NT2/D1 (cell line): ENCODE results near the gene PELI1.
"Not testable (repeated sequence)": the region's sequence is repeated elsewhere in the genome, so short reads cannot be mapped to it uniquely, and the experiment has no call there.

Source experiments
- DNase-seq: peaks from one replicate; pipeline ENCODE4 v3.0.0-alpha.2; 2011; ENCODE audit warnings: low read depth, low spot score
- H3K27me3 ChIP-seq: 2 replicates; pipeline ENCODE4 v1.6.0; 2011; ENCODE audit warnings: mild to moderate bottlenecking; ENCODE audit not compliant: insufficient read length, insufficient read depth
- H3K36me3 ChIP-seq: 2 replicates; pipeline ENCODE4 v1.6.1; 2011; ENCODE audit warnings: mild to moderate bottlenecking, low read length, mixed read lengths; ENCODE audit not compliant: insufficient read depth, insufficient read length
- H3K4me1 ChIP-seq: 2 replicates; pipeline ENCODE4 v1.5.1; 2011; ENCODE audit not compliant: insufficient read depth, insufficient read length
- H3K4me3 ChIP-seq: 2 replicates; pipeline ENCODE4 v1.5.1; 2011; ENCODE audit warnings: low read depth; ENCODE audit not compliant: insufficient read length
- H3K9ac ChIP-seq: 2 replicates; pipeline ENCODE4 v1.6.0; 2011; ENCODE audit warnings: low read depth; ENCODE audit not compliant: insufficient read length
- H3K9me3 ChIP-seq: 2 replicates; pipeline ENCODE4 v1.5.1; 2011; ENCODE audit warnings: mild to moderate bottlenecking, low read length; ENCODE audit not compliant: insufficient read depth
- SUZ12 ChIP-seq: IDR thresholded peaks from 2 replicates; pipeline ENCODE4 v1.6.1; 2011; ENCODE audit not compliant: insufficient read length, insufficient read depth; ENCODE audit errors: extremely low read depth
- YY1 ChIP-seq: IDR thresholded peaks from 2 replicates; pipeline ENCODE4 v1.6.1; 2011; ENCODE audit not compliant: insufficient read length, insufficient read depth
- ZNF274 ChIP-seq: IDR thresholded peaks from 2 replicates; pipeline ENCODE4 v1.6.1; 2011; ENCODE audit warnings: mild to moderate bottlenecking, low read depth, low read length

Gene PELI1

DNA sequence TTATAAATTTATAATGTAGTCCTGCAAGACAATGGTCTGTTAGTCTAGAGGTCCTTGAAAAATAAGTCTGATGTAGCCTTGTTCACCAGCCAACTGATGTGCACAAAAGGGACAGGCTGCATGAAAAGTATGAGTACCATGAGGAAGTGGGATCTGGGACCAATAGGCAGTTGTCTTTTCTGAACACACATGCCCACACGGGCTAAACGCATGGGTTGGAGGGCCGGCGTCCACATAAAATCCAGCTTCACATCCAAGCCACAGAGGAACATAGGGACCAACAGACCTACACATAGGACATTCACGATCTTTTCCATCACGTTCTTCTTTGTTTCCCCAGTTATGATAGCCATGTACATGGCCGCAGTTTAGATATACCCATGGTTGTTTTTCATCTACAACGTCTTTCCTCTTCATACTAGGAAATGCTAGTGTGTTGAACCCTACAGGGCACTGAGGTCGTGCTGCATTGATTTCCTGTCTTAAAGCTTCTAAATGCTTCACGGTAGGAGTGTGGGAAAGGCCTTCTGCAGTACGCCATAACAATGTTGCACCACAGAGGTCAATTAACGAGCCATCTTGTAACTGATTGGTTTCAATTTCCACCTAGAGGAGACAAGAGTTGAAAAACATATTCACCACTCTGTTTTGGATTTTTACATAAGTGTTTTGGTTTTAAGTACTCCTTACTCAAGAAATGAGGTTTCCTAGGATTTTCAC lies 49.4 kb downstream of the PELI1 start:
- Histone ChIP-seq H3K27me3 (no peaks in the 10 kb centered on the region), H3K4me3 (no peak overlapping the region), H3K4me1 (no peaks in the 10 kb centered on the region), H3K36me3 (peaks cover 39% of the 10 kb centered on the region), H3K9me3 (no peaks in the 10 kb centered on the region), H3K9ac (no peak overlapping the region)
- TF ChIP-seq ZNF274 (no peak), SUZ12 (no peak), YY1 (no peak)
- DNase-seq = peak; percentile 28

GRCh38 chr2:64093341-64093740 lies 50.9 kb downstream of the PELI1 start:
- H3K4me3 ChIP-seq = no peak overlapping the region
- DNase-seq = no peak
- peaks cover 32% of the 10 kb centered on the region for H3K36me3 ChIP-seq
- no peaks in the 10 kb centered on the region for H3K27me3 ChIP-seq
- H3K4me1 ChIP-seq = no peaks in the 10 kb centered on the region
- no peaks in the 10 kb centered on the region for H3K9me3 ChIP-seq
- TF ChIP-seq SUZ12 (no peak), ZNF274 (no peak), YY1 (no peak)
- H3K9ac ChIP-seq = no peak overlapping the region

DNA sequence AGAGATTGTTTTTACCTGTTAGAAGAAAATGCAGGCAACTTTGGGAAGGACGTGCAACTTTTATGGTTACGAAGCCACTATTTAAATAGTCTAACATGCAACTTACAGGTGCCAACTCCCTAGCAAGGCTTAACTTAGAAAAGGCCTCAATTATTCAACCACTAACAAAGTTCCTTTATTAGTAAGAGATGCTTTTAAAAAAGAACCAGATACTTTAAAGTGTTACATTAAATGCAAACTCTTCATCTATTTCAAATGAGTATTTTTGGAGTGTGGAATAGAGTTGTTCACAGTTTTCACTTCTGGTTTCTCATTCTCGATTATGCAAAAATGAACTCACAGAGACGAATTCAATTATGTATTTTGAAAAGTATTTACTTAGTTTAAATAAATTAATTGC lies 51.7 kb downstream of the PELI1 start:
- H3K4me1 ChIP-seq = no peaks in the 10 kb centered on the region
- no peak for DNase-seq
- H3K4me3 ChIP-seq = no peak overlapping the region
- H3K27me3 ChIP-seq = no peaks in the 10 kb centered on the region
- TF ChIP-seq YY1 = no peak
- no peak for TF ChIP-seq SUZ12
- H3K9me3 ChIP-seq = no peaks in the 10 kb centered on the region
- H3K9ac ChIP-seq = no peak overlapping the region
- H3K36me3 ChIP-seq = peaks cover 29% of the 10 kb centered on the region

DNA sequence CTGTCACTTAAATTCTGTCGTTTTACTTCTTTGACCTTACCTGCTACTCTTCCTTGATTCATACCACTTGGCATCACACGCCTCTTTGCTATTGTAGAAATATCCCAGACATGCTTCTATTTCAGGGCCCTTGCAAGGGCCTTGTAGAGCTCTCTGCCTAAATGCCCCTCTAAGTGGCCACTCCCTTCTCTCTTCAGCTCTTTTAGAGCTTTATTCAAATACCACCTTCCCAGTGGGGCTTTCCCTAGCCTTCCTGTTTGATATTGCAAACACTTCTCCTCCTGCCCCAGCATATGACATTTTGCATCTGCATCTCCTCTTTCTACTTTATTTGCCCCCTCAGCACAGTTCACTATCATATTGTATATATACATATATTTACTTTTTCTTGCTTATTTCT lies 54.0 kb downstream of the PELI1 start:
- no peak overlapping the region for H3K9ac ChIP-seq
- H3K9me3 ChIP-seq = no peaks in the 10 kb centered on the region
- H3K4me3 ChIP-seq = no peak overlapping the region
- no peak for DNase-seq
- TF ChIP-seq ZNF274 (no peak), YY1 (no peak), SUZ12 (no peak)
- peaks cover 12% of the 10 kb centered on the region for H3K36me3 ChIP-seq
- no peaks in the 10 kb centered on the region for H3K27me3 ChIP-seq
- H3K4me1 ChIP-seq = no peaks in the 10 kb centered on the region

GRCh38 chr2:64086347-64087082 lies 57.7 kb downstream of the PELI1 start:
- H3K4me1 ChIP-seq = no peaks in the 10 kb centered on the region
- no peaks in the 10 kb centered on the region for H3K36me3 ChIP-seq
- H3K9me3 ChIP-seq = no peaks in the 10 kb centered on the region
- no peak overlapping the region for H3K4me3 ChIP-seq
- no peak for DNase-seq
- TF ChIP-seq ZNF274 (no peak), SUZ12 (no peak), YY1 (no peak)
- no peaks in the 10 kb centered on the region for H3K27me3 ChIP-seq
- H3K9ac ChIP-seq = no peak overlapping the region

DNA sequence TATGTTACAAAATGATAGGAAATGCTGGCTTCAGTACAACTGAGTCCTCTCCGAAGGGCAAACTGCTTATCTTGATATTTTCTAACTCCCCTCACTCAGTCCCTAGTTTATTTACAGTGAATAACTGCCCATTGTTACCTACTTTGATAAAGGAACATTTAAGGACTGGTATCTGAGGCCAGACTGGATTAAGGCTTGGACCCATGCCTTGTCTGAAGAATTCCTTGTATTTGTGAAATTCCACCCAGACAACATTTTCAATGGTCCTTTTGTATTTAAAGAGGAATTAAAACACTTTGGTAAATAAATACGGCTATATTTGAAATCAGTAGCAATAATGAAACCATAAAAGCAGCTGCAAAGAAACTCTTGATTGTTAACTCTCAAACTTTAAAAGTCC lies 58.3 kb downstream of the PELI1 start:
- DNase-seq = no peak
- H3K9ac ChIP-seq = no peak overlapping the region
- H3K36me3 ChIP-seq = no peaks in the 10 kb centered on the region
- H3K9me3 ChIP-seq = no peaks in the 10 kb centered on the region
- no peaks in the 10 kb centered on the region for H3K4me1 ChIP-seq
- TF ChIP-seq ZNF274 (no peak), SUZ12 (no peak), YY1 (no peak)
- H3K27me3 ChIP-seq = no peaks in the 10 kb centered on the region
- no peak overlapping the region for H3K4me3 ChIP-seq

DNA sequence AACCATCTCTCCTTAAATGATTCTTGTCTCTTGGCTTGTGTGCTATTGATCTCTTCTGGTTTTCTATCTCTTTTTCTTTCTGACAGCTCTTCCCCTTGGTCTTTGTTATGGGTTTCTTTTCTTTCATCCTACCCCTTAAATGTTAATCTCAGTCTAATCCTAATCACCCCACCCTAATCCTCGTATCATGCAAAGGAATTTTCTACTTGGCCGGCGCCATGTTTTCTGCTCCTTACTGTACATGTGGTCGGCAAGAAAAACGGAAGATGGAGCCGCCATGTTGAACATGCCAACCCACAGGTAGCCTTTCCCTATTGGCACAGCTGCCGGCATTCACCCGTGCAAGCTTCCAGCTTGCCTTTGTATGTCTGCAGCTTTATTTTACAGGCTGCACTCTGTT lies 63.2 kb downstream of the PELI1 start:
- Histone ChIP-seq H3K36me3 (no peaks in the 10 kb centered on the region), H3K9me3 (no peaks in the 10 kb centered on the region), H3K4me3 (no peak overlapping the region), H3K27me3 (no peaks in the 10 kb centered on the region), H3K9ac (no peak overlapping the region), H3K4me1 (no peaks in the 10 kb centered on the region)
- TF ChIP-seq YY1 = no peak
- no peak for TF ChIP-seq ZNF274
- TF ChIP-seq SUZ12 = no peak
- no peak for DNase-seq

- DNase-seq = no peak
- no peaks in the 10 kb centered on the region for H3K4me1 ChIP-seq
- H3K36me3 ChIP-seq = no peaks in the 10 kb centered on the region
- H3K9me3 ChIP-seq = no peaks in the 10 kb centered on the region
- H3K27me3 ChIP-seq = no peaks in the 10 kb centered on the region
- no peak for TF ChIP-seq SUZ12
- TF ChIP-seq ZNF274 = no peak
- TF ChIP-seq YY1 = no peak
- H3K9ac ChIP-seq = no peak overlapping the region
- no peak overlapping the region for H3K4me3 ChIP-seq
These were observed 64.0 kb downstream of the PELI1 start for GRCh38 chr2:64080179-64080578.

GRCh38 chr2:64079688-64080087 lies 64.5 kb downstream of the PELI1 start:
- DNase-seq, H3K36me3 ChIP-seq, H3K9me3 ChIP-seq, H3K4me1 ChIP-seq, H3K9ac ChIP-seq, H3K4me3 ChIP-seq, H3K27me3 ChIP-seq: not testable (repeated sequence)

DNA sequence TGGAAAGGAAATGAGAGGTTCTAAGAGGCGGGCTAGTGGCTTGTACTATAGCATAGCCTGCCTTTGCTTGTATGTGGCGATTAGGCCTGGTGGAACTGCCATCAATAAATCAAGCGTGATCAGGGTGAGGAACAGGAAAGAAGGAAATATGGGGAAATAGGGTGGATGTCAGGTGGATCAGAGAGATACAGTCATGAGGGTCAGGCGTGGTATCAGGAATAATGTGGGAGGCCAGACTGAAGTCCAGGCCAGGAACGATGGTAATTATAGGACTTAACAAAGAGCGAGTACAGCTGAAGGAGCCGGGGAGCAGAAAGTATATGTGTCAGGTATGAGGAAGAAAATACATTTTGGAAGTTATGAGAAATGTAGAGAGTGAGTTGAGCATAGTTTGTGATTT lies 67.4 kb downstream of the PELI1 start:
- not testable (repeated sequence) for H3K36me3 ChIP-seq, H3K27me3 ChIP-seq, H3K9me3 ChIP-seq, H3K9ac ChIP-seq, H3K4me1 ChIP-seq, H3K4me3 ChIP-seq, DNase-seq

- not testable (repeated sequence) for DNase-seq
These were observed 69.6 kb downstream of the PELI1 start for GRCh38 chr2:64074616-64075015.

More at GRCh38 chr2:64074616-64075015, 69.6 kb downstream of the PELI1 start:
- not testable (repeated sequence) for H3K27me3 ChIP-seq, H3K9ac ChIP-seq, H3K4me3 ChIP-seq, H3K4me1 ChIP-seq, H3K36me3 ChIP-seq, H3K9me3 ChIP-seq
